ENCODE results near the gene DLX3. TPM values are rescaled to one million over a fixed set of nuclear protein-coding genes. Genes with fewer than 3 reads are reported as not detected.

Gene DLX3
- total RNA-seq, 1 experiment from 2014 or later: 0.18 TPM

DNA sequence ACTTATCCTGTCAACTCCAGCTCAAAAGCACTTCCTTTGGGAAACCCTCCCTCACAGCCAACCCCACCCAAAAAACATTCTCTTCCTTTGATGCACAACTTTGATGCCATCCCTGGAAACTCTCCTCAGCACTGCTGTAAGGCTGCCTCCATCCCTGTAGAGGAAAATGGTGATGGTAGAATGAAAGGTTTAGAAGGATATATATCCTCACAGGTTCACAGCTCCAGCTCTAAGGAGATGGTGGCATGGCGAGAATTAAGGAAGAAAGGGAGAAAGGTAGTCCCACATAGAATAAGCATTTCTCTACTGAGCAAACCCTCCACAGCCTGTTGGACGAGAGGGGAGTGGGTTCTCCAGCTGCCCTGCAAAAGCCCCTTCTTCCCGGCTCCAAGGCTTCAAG, 28.3 kb downstream of the DLX3 start:
- ChIA-PET POLR2A (ENCODE audit: unreplicated experiment) (no interaction called here), CTCF (no interaction called here)
- no peak for TF ChIP-seq EZH2 (IDR thresholded peaks at IDR 0.05; ENCODE audit: low read length, unreplicated experiment)
- TF ChIP-seq EZH2phosphoT487 (IDR thresholded peaks at IDR 0.05; ENCODE audit: borderline replicate concordance, low read length): no peak
- TF ChIP-seq, protein P1, sequence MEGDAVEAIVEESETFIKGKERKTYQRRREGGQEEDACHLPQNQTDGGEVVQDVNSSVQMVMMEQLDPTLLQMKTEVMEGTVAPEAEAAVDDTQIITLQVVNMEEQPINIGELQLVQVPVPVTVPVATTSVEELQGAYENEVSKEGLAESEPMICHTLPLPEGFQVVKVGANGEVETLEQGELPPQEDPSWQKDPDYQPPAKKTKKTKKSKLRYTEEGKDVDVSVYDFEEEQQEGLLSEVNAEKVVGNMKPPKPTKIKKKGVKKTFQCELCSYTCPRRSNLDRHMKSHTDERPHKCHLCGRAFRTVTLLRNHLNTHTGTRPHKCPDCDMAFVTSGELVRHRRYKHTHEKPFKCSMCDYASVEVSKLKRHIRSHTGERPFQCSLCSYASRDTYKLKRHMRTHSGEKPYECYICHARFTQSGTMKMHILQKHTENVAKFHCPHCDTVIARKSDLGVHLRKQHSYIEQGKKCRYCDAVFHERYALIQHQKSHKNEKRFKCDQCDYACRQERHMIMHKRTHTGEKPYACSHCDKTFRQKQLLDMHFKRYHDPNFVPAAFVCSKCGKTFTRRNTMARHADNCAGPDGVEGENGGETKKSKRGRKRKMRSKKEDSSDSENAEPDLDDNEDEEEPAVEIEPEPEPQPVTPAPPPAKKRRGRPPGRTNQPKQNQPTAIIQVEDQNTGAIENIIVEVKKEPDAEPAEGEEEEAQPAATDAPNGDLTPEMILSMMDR (conservative IDR thresholded peaks at IDR 0.05; ENCODE audit: low read depth, low read length): no peak
- BruUV-seq (replicated peaks): no TSS peak
- H3K4me1 ChIP-seq (ENCODE audit: insufficient read depth, low read length): no peaks in the 10 kb centered on the region
- intact Hi-C loops (cut with micrococcal nuclease): no loop called here
- H3K4me2 ChIP-seq (ENCODE audit: low read length): no peak overlapping the region
- DNase-seq (no peak), ATAC-seq (no peak)
- H3K9me3 ChIP-seq (ENCODE audit: low read length): no peaks in the 10 kb centered on the region
- H3K4me3 ChIP-seq (ENCODE audit: low read length): no peak overlapping the region
- H3F3A ChIP-seq (ENCODE audit: low read length, unreplicated experiment): no peaks in the 10 kb centered on the region
- H3K27ac ChIP-seq (ENCODE audit: low read length): no peak overlapping the region
- no peaks in the 10 kb centered on the region for H3K36me3 ChIP-seq (ENCODE audit: low read depth, low read length)
- H3K79me2 ChIP-seq (ENCODE audit: low read length): no peaks in the 10 kb centered on the region
- H3K9ac ChIP-seq (ENCODE audit: low read length): no peak overlapping the region
- H3K27me3 ChIP-seq (ENCODE audit: low read length): peaks cover 70% of the 10 kb centered on the region
- no peaks in the 10 kb centered on the region for H3K9me2 ChIP-seq (replicated peaks; ENCODE audit: low read length)
- no peak overlapping the region for H2AFZ ChIP-seq (ENCODE audit: low read length)
- no peaks in the 10 kb centered on the region for H4K20me1 ChIP-seq (ENCODE audit: low read length)

DNA sequence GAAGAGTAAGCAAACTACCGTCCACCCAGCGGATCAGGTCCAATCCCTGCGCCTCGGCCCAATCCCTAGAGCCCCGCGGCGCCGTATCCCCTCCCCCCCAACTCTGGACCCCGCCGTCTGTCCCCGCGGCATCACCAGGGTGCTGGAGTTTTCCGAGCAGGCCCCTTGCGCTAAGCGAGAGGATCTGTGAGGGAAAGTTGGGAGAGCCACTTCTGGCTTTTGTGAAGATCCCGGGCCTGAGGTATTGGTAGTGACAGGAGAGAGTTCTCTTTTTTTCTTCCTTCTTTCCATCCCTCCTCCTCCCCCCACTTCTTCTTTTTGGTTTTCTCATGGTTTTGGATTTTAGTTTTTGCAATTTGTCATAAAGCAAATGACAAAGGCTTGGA, 29.5 kb downstream of the DLX3 start:
- H3K4me1 ChIP-seq (ENCODE audit: insufficient read depth, low read length): no peaks in the 10 kb centered on the region
- H3K9ac ChIP-seq (ENCODE audit: low read length): no peak overlapping the region
- H3K4me3 ChIP-seq (ENCODE audit: low read length): no peak overlapping the region
- intact Hi-C loops (cut with micrococcal nuclease): no loop called here
- TF ChIP-seq EZH2phosphoT487 (IDR thresholded peaks at IDR 0.05; ENCODE audit: borderline replicate concordance, low read length) (no peak), EZH2 (IDR thresholded peaks at IDR 0.05; ENCODE audit: low read length, unreplicated experiment) (no peak)
- TF ChIP-seq, protein P1 (conservative IDR thresholded peaks at IDR 0.05; ENCODE audit: low read depth, low read length): no peak
- no peaks in the 10 kb centered on the region for H3K79me2 ChIP-seq (ENCODE audit: low read length)
- ATAC-seq (no peak), DNase-seq (no peak)
- no peak overlapping the region for H3K27ac ChIP-seq (ENCODE audit: low read length)
- H3F3A ChIP-seq (ENCODE audit: low read length, unreplicated experiment): no peaks in the 10 kb centered on the region
- H3K27me3 ChIP-seq (ENCODE audit: low read length): peaks cover 57% of the 10 kb centered on the region
- no TSS peak for BruUV-seq (replicated peaks)
- CTCF ChIA-PET: no interaction called here
- H3K9me2 ChIP-seq (replicated peaks; ENCODE audit: low read length): no peaks in the 10 kb centered on the region
- no peaks in the 10 kb centered on the region for H3K9me3 ChIP-seq (ENCODE audit: low read length)
- no peak overlapping the region for H2AFZ ChIP-seq (ENCODE audit: low read length)
- H3K36me3 ChIP-seq (ENCODE audit: low read depth, low read length): no peaks in the 10 kb centered on the region
- POLR2A ChIA-PET (ENCODE audit: unreplicated experiment): no interaction called here
- H4K20me1 ChIP-seq (ENCODE audit: low read length): no peaks in the 10 kb centered on the region
- H3K4me2 ChIP-seq (ENCODE audit: low read length): no peak overlapping the region

DNA sequence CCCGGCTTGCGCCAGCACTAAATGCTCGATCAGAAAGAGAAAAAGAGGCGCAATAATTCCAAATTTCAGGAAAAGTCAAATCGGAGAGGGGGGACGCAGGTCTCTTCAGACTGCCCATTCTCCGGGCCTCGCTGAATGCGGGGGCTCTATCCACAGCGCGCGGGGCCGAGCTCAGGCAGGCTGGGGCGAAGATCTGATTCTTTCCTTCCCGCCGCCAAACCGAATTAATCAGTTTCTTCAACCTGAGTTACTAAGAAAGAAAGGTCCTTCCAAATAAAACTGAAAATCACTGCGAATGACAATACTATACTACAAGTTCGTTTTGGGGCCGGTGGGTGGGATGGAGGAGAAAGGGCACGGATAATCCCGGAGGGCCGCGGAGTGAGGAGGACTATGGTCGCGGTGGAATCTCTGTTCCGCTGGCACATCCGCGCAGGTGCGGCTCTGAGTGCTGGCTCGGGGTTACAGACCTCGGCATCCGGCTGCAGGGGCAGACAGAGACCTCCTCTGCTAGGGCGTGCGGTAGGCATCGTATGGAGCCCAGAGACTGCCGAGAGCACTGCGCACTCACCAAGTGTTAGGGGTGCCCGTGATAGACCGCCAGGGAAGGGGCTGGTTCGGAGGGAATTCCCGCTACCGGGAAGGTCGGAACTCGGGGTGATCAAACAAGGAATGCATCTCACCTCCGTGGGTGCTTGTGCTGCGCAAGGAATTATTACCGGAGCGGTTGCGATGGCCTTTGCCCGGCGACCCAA, 30.1 kb downstream of the DLX3 start:
- H2AFZ ChIP-seq (ENCODE audit: low read length): no peak overlapping the region
- H4K20me1 ChIP-seq (ENCODE audit: low read length): no peaks in the 10 kb centered on the region
- no peaks in the 10 kb centered on the region for H3K9me3 ChIP-seq (ENCODE audit: low read length)
- H3K27ac ChIP-seq (ENCODE audit: low read length): no peak overlapping the region
- ChIA-PET POLR2A (ENCODE audit: unreplicated experiment) (no interaction called here), CTCF (no interaction called here)
- H3K9ac ChIP-seq (ENCODE audit: low read length): no peak overlapping the region
- intact Hi-C loops (cut with micrococcal nuclease): no loop called here
- no peaks in the 10 kb centered on the region for H3K36me3 ChIP-seq (ENCODE audit: low read depth, low read length)
- H3K4me1 ChIP-seq (ENCODE audit: insufficient read depth, low read length): no peaks in the 10 kb centered on the region
- H3F3A ChIP-seq (ENCODE audit: low read length, unreplicated experiment): no peaks in the 10 kb centered on the region
- no peak overlapping the region for H3K4me2 ChIP-seq (ENCODE audit: low read length)
- no TSS peak for BruUV-seq (replicated peaks)
- no peaks in the 10 kb centered on the region for H3K79me2 ChIP-seq (ENCODE audit: low read length)
- H3K27me3 ChIP-seq (ENCODE audit: low read length): peaks cover 52% of the 10 kb centered on the region
- TF ChIP-seq, protein P1 (conservative IDR thresholded peaks at IDR 0.05; ENCODE audit: low read depth, low read length): no peak
- TF ChIP-seq EZH2phosphoT487 (IDR thresholded peaks at IDR 0.05; ENCODE audit: borderline replicate concordance, low read length) (no peak), EZH2 (IDR thresholded peaks at IDR 0.05; ENCODE audit: low read length, unreplicated experiment) (no peak)
- ATAC-seq (no peak), DNase-seq (no peak)
- no peaks in the 10 kb centered on the region for H3K9me2 ChIP-seq (replicated peaks; ENCODE audit: low read length)
- no peak overlapping the region for H3K4me3 ChIP-seq (ENCODE audit: low read length)
